GM03348 (cell line): ENCODE measurements around the gene NUP98.
"Not testable (repeated sequence)": the region's sequence is repeated elsewhere in the genome, so short reads cannot be mapped to it uniquely, and the experiment has no call there.

Experiments
- DNase-seq: peaks from one replicate; pipeline ENCODE4 v3.0.0; 2012; ENCODE audit warnings: low spot score

The NUP98 gene

DNA sequence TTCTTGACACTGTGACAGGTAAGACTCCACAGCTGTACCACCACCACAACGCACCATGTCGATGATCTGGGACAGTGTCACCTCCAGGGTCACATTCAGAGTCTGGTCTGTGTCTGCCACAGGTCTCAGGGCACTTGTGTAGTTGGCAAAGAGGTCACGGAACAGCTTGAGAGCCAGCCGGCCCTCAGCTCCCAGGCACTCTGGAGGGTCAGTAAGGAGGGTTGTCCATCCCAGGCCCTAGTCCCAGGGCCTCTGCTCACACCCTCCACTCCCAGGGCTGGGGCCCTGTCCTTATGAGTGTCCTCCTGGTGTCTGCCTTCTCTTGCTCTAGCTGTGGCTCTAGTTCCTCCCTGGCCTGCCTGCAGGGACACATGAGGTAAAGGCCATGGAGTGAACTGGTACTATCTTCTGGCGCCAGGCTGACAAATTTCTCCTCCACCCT lies 127.6 kb downstream of the NUP98 start:
- no peak for DNase-seq

DNA sequence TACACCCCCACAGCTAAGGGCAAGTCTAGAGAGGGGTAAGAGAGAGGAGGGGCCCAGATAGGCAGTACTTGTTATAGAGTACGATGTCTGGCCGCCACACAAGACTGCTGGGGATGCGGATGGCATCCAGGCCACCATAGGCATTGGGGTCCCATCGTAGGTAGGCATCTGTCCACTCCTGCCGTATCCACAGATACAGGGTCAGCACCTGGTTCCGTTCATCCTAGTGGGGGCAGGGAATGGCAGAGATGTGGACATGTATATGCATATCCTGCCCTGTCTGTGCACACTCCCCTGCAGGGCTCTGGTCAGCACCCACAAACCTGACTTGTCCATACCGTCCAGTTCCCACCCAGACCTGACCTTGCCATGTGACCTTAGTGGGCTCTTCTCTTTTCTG lies 128.2 kb downstream of the NUP98 start:
- no peak for DNase-seq

DNA sequence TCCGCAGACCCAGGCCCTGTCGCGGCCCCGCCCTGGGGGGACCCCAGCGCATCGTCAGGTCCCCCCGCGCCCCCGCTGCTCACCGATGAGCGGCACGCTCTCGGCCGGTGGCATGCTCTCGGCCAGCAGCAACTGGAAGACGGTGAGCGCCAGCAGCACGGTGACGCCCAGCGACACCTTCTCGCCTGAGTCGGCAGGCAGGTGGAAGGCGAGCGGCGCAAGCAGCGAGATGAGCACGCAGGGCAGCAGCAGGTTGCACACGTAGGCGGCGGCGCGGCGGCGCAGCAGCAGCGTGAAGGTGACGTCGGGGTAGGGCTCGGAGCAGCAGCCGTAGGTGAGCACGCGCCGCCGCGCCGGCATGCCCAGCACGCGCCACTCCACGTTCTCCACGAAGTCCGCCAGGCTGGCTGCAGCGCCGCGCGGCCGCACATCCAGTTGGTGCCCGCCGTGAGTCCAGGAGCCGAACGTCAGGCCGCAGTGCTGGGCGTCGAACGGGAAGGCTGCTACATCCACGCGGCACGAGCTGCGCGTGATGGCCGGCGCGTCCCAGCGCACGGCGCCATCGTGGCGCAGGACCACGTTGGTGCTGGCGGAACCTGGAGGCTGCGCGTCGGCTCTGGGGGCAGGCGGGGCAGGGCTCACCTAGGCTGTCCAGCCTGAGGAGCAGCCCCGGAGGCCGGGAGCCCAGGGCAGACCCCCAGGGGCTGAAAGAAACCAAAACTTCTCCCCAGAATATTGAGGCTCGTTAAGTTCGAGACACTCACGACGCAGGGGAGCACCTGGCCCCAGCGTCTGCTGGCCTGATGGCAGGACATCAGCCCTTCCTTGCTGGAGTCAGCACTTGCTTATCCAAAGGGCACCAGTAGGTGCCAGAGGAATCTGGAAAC lies 130.0 kb downstream of the NUP98 start:
- no peak for DNase-seq

DNA sequence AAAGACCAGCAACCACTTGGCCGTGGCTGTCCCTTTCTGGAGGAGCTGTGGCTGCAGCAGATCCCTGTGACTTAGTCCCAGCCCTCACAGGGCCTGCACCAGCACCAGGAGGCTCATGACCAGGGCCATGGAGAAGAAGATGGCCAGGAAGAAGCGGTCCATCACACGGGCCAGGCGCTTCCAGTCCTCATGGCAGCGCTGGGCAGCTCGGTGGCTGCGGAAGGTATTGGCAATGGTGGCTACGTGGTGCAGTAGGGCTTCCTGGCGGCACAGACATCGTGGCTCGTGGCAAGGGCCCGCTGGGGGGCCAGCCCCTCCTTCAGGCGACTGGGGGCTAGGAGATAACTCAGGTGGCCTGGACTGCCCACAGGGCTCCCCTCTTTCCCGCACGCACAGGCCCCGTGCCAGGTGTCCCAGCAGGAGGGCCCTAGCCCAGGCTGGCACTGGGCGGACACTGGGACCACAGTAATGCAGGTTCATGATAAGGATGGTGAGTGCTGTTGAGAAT lies 131.3 kb downstream of the NUP98 start:
- no peak for DNase-seq

DNA sequence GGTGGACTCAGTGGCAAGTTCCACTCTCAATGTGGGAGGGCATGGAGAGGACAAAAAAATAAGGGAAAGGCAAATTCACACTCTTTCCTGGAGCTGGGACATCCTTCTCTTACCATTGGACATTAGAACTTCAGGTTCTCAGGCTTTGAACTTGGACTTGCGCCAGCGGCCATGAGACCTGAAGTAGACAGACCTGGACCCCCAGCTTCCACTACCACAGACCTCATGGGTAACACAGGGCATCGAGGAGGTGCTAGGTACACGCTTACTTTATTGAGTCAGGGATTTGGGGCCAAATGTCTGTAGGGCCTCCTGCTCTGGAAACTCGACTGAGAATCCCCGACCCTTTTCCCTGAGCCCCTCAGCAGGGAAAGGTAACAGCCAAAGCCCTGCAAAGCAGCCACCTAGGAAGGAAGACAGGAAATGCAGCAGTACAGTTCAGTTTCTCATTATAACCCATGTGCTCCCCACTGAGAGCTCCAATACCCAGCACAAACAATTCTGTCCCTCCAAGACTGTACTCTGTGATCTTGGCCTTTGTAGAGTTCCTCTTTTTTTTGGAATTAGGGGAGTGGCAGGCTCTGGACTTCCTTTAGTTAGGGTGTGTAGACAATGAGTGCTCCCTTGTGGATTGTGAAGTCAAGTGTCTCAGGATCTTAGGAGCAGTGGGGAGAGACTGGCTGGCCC lies 131.9 kb downstream of the NUP98 start:
- no peak for DNase-seq

- DNase-seq, result no peak
Measured at GRCh38 chr11:3664032-3664630, 133.2 kb downstream of the NUP98 start.

DNA sequence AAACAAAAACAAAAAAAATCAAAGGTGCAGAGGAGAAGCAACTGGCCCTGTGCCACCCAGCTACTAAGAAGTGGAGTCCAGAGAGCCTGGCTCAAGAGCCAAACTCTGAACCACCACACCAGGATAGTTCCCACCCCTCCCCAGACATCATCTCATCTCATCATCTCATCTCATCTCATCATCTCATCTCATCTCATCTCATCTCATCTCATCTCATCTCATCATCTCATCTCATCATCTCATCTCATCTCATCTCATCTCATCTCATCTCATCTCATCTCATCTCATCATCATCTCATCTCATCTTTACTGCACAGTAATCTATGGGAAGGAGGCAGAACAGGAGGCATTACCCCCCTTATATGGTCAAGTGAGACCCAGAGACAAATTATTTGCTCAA lies 134.5 kb downstream of the NUP98 start:
- no peak for DNase-seq

DNA sequence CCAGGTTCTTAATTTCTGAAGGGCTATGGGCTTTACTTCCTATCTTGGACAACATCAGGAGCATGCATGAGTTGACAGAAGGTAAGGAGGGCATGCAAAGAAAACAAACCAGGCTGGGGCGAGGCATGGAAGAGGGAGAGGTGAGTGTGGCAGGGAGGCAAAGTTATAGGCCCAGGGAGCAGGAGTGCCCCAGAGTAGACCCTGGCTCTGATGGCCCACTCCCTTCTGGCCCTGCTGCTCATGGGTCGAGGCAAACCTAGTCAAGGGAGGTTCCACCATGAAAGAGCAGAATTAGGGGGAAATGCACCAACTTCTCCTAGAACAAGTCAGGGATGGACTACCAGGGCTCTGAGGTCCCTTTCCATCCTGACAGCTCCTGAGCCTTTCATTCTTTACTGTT lies 136.4 kb downstream of the NUP98 start:
- DNase-seq, result no peak

- DNase-seq, result no peak
Measured at GRCh38 chr11:3659595-3660515, 137.5 kb downstream of the NUP98 start.

- DNase-seq, result no peak
Measured at GRCh38 chr11:3658252-3658651, 139.1 kb downstream of the NUP98 start.

GRCh38 chr11:3657331-3657730 lies 140.0 kb downstream of the NUP98 start:
- DNase-seq, result not testable (repeated sequence)

DNA sequence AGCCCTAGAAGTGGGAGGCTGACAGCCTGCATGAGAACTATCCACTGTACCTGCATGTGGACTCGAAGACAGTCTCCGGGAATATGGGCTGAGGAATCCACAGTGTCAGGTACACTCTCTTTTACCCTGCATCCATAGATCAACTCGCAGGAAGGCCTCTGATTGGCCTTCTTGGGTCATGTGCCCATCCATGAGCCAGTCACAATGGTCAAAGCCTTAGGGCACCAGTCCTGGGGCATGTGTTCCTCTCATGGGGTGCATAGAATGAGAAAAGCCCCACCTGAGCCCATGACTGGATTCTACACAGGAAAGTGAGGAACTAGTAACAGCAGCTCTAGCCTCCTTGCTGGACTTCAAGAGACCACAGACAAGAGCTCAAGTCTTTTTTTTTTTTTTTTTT lies 141.8 kb downstream of the NUP98 start:
- DNase-seq, result no peak

DNA sequence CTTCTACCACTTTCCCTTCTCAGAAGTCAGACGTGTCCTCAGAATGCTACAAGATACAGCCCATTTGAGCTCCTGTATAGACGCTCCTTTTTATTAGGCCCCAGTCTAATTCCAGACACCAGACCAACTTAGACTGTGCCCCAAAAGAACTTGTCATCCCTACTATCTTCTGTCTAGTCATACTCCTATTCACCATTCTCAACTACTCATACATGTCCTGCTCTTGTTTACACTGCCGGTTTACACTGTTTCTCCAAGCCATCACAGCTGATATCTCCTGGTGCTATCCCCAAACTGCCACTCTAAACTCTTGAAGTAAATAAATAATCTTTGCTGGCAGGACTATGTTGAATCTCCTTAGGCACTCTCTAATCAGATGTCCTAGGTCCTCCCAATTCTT lies 144.8 kb downstream of the NUP98 start:
- DNase-seq, result not testable (repeated sequence)

DNA sequence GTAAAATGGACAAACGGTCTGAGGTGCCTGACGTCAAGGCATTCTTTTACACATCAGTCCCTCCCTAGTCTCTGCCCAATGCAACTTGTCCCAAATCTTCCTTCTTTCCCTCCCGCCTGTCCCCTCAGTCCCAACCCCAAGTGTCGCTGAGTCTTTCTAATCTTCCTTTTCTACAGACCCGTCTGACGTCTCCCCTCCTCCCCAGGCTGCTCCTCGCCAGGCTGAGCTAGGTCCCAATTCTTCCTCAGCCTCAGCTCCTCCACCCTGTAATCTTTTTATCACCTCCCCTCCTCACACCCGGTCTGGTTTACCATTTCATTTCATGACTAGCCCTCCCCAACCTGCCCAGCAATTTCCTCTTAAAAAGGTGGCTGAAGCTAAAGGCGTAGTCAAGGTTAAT lies 148.0 kb downstream of the NUP98 start:
- DNase-seq, result not testable (repeated sequence)

- not testable (repeated sequence) for DNase-seq
Measured at GRCh38 chr11:3648843-3649242, 148.5 kb downstream of the NUP98 start.

GRCh38 chr11:3645552-3645951 lies 151.8 kb downstream of the NUP98 start:
- DNase-seq, result no peak

DNA sequence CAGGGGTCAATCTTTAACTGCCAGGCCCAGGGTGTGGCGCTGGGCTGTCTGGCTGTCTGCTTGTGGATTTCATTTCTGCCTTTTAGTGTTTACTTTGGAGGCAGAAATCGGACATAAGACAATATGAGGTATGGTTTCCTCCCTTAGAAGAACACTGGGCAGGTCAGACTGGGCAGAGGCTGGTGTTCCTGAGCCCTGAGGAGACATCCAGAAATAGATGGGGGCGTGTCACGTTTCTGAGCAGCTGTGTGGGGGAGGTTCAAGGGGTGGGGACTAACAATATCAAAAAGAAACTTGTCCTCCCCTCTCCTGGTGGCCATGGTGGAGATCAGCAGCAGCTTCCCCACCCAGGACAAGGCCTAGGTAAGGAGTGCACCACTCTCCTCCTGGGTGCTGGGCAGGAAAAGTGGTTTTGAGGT lies 152.5 kb downstream of the NUP98 start, which contains the start of gene ART1:
Gene ART1, plus strand, starts transcription at position 312 of the 419 bp plus-strand sequence. CDS start 14,086 bp downstream, outside the sequence.
- no peak for DNase-seq

DNA sequence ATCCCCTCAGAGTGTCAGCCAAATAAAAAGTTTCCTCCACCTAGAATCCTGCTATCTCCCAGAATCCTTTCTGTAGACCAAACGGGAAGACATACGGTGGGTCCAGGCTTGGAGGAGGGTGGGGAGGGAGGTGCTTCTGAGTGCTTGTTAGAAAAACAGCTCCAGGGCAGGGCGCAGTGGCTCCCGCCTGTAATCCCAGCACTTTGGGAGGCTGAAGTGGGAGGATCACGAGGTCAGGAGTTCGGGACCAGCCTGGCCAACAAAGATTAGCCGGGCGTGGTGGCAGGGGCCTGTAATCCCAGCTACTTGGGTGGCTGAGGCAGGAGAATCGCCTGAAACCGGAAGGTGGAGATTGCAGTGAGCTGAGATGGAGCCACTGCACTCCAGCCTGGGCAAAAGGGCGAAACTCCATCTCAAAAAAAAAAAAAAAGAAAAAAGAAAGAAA lies 154.2 kb downstream of the NUP98 start:
- DNase-seq, result not testable (repeated sequence)

- DNase-seq, result peak; percentile 91
Measured at GRCh38 chr11:3642071-3642951, 155.0 kb downstream of the NUP98 start.

GRCh38 chr11:3641701-3642070 lies 155.7 kb downstream of the NUP98 start, which contains the start of gene ART5:
TSS of gene ART5 (minus strand) at chr11:3641992. CDS start at chr11:3641862, 130 bp downstream.
- DNase-seq, result no peak
